H1 (cell line): ENCODE measurements around the gene TPD52L2.

Experiments used
- RFX5 ChIP-seq: IDR thresholded peaks from 2 replicates; pipeline ENCODE4 v1.6.1; 2011; ENCODE audit warnings: low read depth, low read length, improper control_type of control experiment, borderline replicate concordance
- TF ChIP-seq, protein P1 (sequence below): IDR thresholded peaks from 2 replicates; pipeline ENCODE4 v1.6.1; 2011; ENCODE audit warnings: low read length, improper control_type of control experiment

DNA sequence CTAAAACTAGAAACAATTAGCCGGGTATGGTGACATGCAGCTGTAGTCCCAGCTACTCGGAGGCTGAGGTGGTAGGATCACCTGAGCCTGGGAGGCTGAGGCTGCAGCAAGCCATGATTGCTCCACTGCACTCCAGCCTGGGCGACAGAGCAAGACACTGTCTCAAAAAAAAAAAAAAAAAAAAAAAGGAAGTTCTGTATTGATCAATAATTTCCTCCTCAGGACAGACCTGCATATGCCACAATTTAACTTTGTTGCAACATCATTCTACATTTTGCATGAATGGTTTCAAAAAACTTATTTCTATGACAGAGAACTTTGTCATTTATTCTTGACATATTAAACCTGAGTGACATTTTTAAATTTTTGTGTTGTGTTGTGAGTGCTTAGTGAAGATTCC is 35.3 kb downstream of the TPD52L2 start:
- TF ChIP-seq RFX5, result no peak
- TF ChIP-seq, protein P1, sequence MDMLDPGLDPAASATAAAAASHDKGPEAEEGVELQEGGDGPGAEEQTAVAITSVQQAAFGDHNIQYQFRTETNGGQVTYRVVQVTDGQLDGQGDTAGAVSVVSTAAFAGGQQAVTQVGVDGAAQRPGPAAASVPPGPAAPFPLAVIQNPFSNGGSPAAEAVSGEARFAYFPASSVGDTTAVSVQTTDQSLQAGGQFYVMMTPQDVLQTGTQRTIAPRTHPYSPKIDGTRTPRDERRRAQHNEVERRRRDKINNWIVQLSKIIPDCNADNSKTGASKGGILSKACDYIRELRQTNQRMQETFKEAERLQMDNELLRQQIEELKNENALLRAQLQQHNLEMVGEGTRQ, result no peak
